HG03457 (cell line): ENCODE results near the gene OR1L4.

Experiments used
- ATAC-seq: cut with Tn5 transposase; IDR thresholded peaks from one replicate; pipeline ENCODE4 v1.9.1; 2021; ENCODE audit warnings: moderate number of reproducible peaks; ENCODE audit not compliant: unreplicated experiment

The OR1L4 gene

DNA sequence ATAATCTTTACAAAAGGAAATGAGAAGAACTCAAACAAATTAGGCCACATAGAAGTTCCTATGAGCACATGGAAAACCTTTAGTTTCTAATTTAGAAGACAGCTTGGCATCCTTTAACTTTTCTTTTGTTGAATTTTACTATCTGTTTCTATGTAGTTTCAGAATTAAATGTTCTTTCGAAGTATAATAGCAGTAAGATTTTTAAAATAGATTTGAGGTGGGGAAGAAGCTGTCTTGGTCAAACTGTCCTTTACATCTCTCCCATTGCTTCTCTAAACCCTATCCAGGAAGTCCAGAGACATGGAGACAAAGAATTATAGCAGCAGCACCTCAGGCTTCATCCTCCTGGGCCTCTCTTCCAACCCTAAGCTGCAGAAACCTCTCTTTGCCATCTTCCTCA lies at the start of gene OR1L4:
TSS of gene OR1L4 (plus strand) at position 301 of the 400 bp plus-strand sequence. CDS start at position 301, 0 bp downstream.
- ATAC-seq = no peak

GRCh38 chr9:122684851-122685250 lies 38.9 kb upstream of the OR1L4 start:
- ATAC-seq = no peak

- ATAC-seq = no peak
Observed at GRCh38 chr9:122695696-122696095, 28.1 kb upstream of the OR1L4 start.

DNA sequence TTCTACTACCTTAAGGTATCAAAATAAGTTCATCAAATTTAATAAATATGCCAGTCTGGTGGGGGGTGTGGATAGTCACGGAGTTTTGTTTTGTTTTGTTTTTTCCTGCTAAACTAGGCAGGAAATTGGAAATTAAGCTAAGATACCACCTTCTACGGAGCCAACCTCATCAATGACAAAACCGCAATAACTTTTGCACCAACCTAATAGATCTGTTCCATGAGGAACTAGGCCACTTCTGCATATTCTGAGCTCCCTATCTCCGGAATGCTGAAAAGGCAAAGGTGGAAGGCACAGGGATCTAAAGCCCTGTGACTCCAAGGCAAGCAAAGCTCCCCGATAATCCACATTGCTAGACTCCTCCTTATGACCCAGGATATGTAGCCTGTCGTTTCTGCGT lies 5.8 kb upstream of the OR1L4 start:
- ATAC-seq = no peak

DNA sequence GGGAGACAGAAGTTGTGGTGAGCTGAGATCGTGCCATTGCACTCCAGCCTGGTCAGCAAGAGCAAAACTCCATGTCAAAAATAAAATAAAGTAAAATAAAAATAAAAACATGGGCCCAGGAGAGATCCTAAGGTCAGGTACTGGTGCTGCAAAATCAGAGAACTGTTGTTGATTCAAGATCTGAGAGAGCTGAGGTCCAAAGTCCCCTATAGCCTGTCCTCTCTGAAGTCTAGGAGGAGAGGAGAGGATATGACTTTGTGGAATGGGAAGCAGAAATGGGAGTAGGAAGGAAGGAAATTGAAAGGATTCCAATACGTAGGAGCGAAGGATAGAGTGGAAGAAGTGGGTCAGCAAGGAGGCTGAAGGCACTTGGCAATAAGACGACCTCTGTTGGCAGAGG lies 4.6 kb upstream of the OR1L4 start:
- no peak for ATAC-seq

DNA sequence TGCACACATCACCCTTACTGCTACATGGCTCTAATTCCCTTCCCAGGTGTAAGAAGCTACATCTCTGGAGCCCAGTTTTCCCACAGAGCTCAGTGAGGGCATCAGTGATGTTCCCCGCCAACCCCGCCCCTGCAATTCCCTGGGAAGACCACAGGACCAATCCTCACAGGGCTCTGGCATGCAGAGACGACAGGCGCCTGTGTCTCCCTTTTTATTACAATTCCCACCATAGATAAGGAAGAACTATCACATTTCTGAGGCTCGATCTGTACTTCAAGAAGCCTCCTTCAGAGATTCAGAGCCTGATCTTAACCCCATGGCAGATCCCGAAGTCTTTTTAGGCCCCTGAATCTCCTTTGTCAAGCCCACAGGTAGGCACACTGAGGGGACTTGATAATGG lies 18.2 kb downstream of the OR1L4 start, which contains the start of gene OR1L6:
TSS of gene OR1L6 (plus strand) at position 301 of the 400 bp plus-strand sequence. CDS start 7,545 bp downstream, outside the sequence.
- ATAC-seq = no peak

DNA sequence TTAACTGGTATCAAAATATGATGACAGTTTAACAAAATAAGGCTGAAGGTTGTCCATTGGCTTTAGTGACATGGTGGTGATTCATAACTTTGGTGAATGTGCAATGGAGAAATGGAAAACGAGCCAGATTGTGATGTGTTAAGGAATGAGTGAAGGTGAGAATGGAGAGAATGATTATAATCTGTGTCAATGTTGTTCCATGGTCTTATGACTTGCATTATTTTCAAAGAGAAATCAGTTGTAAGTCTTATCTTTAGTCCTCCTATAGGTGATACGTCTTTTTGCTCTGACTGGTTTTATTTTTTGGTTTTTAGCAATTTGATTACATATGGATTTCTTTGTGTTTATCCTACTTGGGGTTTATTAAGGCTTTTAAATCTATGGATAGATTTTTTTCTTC lies 31.0 kb downstream of the OR1L4 start:
- ATAC-seq = no peak

DNA sequence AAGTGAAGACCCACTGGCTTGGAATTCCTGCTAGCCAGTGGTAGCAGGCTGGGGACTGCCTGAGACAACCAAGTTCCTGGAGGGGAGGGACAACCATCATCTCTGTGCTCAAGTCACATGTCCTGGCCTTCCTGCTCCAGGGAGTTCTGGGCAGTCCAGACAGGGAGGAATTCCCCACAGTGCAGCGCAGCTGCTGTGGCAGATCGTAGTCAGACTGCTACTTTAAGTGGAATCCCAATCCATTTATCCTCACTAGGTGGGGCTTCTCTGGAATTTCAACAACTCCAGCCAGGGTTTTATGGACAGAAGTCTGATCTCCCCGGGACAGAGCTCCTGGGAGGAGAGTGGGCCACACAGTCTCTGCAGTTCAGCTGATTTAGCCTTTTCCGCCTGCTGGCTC lies 44.0 kb downstream of the OR1L4 start:
- no peak for ATAC-seq
